HL-60 (cell line): Measurements from ENCODE around the gene PPIC.

ENCODE experiments used
- DNase-seq, 2 experiments: peaks; one replicate each; pipeline ENCODE4 v3.0.0-alpha.2; 2010 to 2020; ENCODE audit warnings: low read depth in 1 of 2, low spot score in 1 of 2
- H3K27ac ChIP-seq: fragments of 250-450 bp; sonication (Bioruptor Pico); replicated peaks from 2 replicates; pipeline ENCODE4 v1.5.1; 2020; ENCODE audit warnings: mild to moderate bottlenecking, moderate library complexity
- H3K27me3 ChIP-seq: fragments of 250-450 bp; sonication (Bioruptor Pico); 2 replicates; pipeline ENCODE4 v1.5.1; 2021; ENCODE audit warnings: mild to moderate bottlenecking, moderate library complexity; ENCODE audit not compliant: insufficient read depth, poor library complexity, severe bottlenecking
- H3K4me3 ChIP-seq: replicated peaks from 2 replicates; pipeline ENCODE4 v1.5.1; 2011; ENCODE audit warnings: mild to moderate bottlenecking, control low read depth, low read length; ENCODE audit not compliant: insufficient read depth
- GABPA ChIP-seq: IDR thresholded peaks from 2 replicates; pipeline ENCODE4 v1.6.1; 2012; ENCODE audit warnings: low read depth
- POLR2AphosphoS5 ChIP-seq: IDR thresholded peaks from 2 replicates; pipeline ENCODE4 v1.6.1; 2012; ENCODE audit warnings: low read depth
- SPI1 ChIP-seq: IDR thresholded peaks from 2 replicates; pipeline ENCODE4 v1.6.1; 2012; ENCODE audit warnings: low read depth, mild to moderate bottlenecking, borderline replicate concordance
- TF ChIP-seq, protein P1 (sequence below): IDR thresholded peaks from 2 replicates; pipeline ENCODE4 v1.6.1; 2012; ENCODE audit warnings: low read depth; ENCODE audit not compliant: insufficient replicate concordance
- TF ChIP-seq, protein P2 (sequence below): IDR thresholded peaks from one replicate; pipeline ENCODE4 v1.5.1; 2011; ENCODE audit warnings: low read length, control low read depth, inconsistent platforms; ENCODE audit not compliant: insufficient read depth

Gene PPIC

DNA sequence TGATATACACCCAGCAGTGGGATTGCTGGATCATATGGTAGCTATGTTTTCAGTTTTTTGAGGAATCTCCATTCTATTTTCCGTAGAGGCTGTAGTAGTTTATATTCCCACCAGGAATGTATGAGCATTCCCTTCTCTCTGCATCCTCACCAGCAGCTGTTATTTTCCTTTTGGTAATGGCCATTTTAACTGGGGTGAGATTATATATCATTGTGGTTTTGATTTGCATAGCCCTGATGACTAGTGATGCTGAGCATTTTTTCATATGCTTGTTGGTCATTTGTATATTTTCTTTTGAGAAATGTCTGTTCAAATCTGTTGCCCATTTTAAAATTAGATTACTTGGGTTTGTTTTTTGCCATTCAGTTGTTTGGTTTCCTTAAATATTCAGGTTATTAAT, 11.2 kb upstream of the PPIC start:
- DNase-seq: no peak
- Histone ChIP-seq H3K4me3 (no peak overlapping the region), H3K27ac (no peak overlapping the region), H3K27me3 (no peaks in the 10 kb centered on the region)
- TF ChIP-seq SPI1 (no peak), GABPA (no peak), POLR2AphosphoS5 (no peak)
- TF ChIP-seq, protein P1, sequence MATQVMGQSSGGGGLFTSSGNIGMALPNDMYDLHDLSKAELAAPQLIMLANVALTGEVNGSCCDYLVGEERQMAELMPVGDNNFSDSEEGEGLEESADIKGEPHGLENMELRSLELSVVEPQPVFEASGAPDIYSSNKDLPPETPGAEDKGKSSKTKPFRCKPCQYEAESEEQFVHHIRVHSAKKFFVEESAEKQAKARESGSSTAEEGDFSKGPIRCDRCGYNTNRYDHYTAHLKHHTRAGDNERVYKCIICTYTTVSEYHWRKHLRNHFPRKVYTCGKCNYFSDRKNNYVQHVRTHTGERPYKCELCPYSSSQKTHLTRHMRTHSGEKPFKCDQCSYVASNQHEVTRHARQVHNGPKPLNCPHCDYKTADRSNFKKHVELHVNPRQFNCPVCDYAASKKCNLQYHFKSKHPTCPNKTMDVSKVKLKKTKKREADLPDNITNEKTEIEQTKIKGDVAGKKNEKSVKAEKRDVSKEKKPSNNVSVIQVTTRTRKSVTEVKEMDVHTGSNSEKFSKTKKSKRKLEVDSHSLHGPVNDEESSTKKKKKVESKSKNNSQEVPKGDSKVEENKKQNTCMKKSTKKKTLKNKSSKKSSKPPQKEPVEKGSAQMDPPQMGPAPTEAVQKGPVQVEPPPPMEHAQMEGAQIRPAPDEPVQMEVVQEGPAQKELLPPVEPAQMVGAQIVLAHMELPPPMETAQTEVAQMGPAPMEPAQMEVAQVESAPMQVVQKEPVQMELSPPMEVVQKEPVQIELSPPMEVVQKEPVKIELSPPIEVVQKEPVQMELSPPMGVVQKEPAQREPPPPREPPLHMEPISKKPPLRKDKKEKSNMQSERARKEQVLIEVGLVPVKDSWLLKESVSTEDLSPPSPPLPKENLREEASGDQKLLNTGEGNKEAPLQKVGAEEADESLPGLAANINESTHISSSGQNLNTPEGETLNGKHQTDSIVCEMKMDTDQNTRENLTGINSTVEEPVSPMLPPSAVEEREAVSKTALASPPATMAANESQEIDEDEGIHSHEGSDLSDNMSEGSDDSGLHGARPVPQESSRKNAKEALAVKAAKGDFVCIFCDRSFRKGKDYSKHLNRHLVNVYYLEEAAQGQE: no peak
- TF ChIP-seq, protein P2, sequence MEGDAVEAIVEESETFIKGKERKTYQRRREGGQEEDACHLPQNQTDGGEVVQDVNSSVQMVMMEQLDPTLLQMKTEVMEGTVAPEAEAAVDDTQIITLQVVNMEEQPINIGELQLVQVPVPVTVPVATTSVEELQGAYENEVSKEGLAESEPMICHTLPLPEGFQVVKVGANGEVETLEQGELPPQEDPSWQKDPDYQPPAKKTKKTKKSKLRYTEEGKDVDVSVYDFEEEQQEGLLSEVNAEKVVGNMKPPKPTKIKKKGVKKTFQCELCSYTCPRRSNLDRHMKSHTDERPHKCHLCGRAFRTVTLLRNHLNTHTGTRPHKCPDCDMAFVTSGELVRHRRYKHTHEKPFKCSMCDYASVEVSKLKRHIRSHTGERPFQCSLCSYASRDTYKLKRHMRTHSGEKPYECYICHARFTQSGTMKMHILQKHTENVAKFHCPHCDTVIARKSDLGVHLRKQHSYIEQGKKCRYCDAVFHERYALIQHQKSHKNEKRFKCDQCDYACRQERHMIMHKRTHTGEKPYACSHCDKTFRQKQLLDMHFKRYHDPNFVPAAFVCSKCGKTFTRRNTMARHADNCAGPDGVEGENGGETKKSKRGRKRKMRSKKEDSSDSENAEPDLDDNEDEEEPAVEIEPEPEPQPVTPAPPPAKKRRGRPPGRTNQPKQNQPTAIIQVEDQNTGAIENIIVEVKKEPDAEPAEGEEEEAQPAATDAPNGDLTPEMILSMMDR: no peak

DNA sequence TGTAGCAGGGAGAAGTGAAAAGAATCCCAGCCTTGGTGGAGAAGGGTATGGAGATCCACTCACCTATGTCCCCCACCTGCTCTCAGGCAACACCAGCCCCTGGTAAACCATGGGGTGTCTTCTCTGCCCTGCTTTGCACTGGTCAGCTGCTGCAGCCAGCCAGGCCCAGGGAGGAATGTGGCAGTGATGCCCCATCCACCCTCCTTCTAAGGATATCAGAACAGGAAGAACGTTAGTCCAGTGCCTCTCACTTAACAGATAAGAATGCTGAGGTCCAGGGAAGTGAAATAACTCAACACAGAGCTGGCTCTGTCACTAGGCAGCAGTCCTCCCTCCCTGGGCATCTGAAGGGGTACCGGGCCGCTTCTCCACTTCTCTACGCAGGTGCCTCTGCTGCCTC, 9.7 kb upstream of the PPIC start:
- TF ChIP-seq, protein P1: no peak
- TF ChIP-seq, protein P2: no peak
- no peak for TF ChIP-seq SPI1
- no peak for TF ChIP-seq GABPA
- no peak for TF ChIP-seq POLR2AphosphoS5
- Histone ChIP-seq H3K4me3 (no peak overlapping the region), H3K27ac (no peak overlapping the region), H3K27me3 (no peaks in the 10 kb centered on the region)
- no peak for DNase-seq

DNA sequence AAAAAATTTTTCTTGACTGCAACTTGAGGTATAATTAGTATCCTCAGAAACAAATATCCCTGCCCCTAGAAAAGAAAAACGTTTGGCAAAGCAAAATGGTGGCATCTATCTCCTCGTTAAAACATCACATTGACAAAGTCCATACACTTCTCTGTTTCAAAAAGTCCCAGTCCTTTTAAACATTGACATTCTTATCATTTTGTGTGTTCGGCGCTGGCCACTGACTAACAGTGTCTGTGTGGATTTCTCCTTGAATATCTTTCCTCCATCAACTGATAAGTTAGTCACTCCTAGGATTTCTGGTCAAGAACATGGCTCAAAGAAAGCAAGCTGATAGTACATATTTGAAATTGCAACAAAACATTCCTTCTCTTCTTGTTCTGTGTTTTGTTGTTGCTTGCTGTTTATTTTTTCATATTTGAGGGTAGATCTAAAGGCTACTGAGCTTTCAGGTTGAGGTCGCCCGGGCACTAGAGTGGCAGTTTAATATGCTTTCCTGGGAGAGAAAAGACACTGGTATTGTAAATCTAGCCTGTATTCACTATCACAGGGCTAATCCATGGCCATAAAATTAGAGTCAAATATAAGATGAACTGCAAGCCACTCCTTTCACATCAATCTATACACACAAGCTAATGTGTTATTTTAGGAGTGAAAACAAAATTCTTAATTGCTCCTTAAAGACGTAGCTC, 8.5 kb upstream of the PPIC start:
- TF ChIP-seq SPI1: no peak
- TF ChIP-seq, protein P1: no peak
- TF ChIP-seq GABPA: no peak
- TF ChIP-seq POLR2AphosphoS5: no peak
- TF ChIP-seq, protein P2: no peak
- Histone ChIP-seq H3K4me3 (no peak overlapping the region), H3K27ac (no peak overlapping the region), H3K27me3 (no peaks in the 10 kb centered on the region)
- DNase-seq: no peak
